GM18517 (cell line): ENCODE results near the gene REG3G.
A peak's percentile ranks its signal among the peaks of the same experiment; 100 is the strongest.

Experiments used
- ATAC-seq: cut with Tn5 transposase; IDR thresholded peaks from one replicate; pipeline ENCODE4 v1.9.1; 2021; ENCODE audit warnings: mild to moderate bottlenecking, moderate library complexity; ENCODE audit not compliant: unreplicated experiment

The REG3G gene

GRCh38 chr2:79025421-79025820 is at the start of gene REG3G:
TSS of gene REG3G (plus strand) at chr2:79025702. CDS start at chr2:79026094, 392 bp downstream.
- no peak for ATAC-seq

DNA sequence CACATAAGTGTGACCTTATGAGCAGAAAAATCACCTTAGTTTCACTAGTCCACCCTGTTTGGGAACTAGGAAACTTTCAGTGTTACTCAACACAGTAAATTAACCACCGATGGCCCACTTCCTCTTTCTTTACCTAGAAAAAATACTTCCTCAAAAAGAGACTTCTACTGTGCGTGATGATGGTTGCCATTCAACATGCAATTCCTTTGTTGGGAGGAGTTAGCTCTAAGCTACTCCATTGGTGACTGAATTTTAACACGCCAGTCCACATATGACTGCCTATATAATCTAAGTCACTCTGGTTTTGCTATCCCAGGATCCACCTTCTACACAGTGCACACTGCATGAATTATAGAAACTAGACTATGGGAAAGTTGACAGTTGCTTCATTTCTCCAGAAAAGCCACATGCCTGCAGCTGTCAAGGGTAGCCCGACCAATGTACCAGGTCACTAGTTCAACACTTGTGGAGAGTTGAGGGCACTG is 47.8 kb upstream of the REG3G start:
- peak; percentile 99 for ATAC-seq

DNA sequence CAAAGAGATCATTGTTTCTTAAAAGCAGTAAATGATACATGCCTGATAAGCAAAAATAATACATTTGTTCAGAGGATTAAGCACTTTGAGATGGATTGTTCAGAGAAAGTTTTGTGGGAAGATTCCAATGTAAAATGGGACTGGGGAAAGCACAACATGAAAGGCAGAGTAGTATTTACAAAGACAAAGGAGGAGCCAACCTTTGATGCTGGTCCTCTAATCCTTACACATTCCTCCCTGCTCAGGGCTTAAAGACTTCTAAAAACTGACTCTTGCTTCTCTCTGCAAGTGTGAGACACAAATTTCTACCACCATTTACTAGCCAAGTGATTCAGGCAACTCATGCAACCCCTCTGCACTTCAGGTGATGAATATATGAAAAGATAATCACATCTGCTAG is 47.2 kb upstream of the REG3G start:
- ATAC-seq, result no peak

GRCh38 chr2:78979380-78980151 is 45.9 kb upstream of the REG3G start:
- ATAC-seq, result peak; percentile 45

GRCh38 chr2:78980152-78980465 is 45.4 kb upstream of the REG3G start:
- ATAC-seq, result no peak

- ATAC-seq, result no peak
Measured at GRCh38 chr2:78980871-78981270, 44.6 kb upstream of the REG3G start.

DNA sequence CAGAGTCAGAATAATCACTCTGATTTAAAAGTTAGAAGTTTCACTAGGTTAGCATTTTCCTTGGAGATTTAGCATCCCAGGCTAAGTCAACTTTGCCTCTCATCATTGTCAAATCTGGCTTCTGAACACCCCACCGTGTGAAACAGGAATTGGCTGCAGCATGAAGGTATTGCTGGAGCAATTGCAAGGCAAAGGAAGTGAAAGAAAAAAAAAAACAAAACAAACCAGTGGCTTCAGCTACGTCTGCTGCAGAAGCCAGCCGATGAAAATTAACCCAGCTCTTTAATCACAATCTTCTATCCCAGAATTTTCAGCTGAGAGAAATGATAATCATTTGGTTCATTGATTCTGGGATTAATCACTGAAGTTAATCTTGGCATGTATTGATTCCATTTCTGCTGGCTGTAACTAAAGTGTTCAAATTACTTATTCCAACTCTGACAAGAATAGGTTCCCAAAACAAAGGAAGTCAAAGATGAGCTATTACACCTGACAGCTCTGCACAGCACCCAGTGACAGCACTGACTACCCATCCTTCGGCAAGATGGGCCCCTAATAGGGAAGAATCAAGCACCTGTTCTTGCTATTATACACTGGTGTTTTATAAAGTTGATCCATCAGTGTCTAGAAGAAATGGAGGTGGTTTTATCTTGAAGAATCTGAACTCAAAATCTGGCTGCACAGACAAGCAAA is 42.7 kb upstream of the REG3G start:
- no peak for ATAC-seq

- no peak for ATAC-seq
Measured at GRCh38 chr2:78984386-78984785, 41.1 kb upstream of the REG3G start.

- no peak for ATAC-seq
Measured at GRCh38 chr2:78985558-78985957, 39.9 kb upstream of the REG3G start.

DNA sequence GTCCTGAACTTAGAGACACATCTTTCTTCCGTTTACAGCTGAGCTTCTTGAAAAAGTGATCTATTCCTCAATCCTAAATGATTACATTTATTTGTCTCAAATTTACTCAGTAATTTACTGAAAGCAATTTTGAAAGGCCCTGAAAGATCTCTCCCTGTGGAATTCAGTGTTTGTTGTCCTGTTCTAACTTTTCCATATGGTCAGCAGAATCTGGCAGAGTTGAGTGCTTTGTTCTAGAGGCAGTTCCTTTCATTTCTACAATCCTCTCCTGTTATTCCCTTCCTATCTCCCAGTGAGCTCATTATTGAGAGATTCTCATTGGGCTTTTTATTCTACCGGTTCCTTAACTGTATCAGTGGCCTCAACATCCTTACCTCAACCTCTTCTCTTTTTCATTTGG is 36.5 kb upstream of the REG3G start:
- ATAC-seq, result no peak

- ATAC-seq, result no peak
Measured at GRCh38 chr2:78992451-78992806, 33.1 kb upstream of the REG3G start.

- no peak for ATAC-seq
Measured at GRCh38 chr2:78992807-78993517, 32.5 kb upstream of the REG3G start.

DNA sequence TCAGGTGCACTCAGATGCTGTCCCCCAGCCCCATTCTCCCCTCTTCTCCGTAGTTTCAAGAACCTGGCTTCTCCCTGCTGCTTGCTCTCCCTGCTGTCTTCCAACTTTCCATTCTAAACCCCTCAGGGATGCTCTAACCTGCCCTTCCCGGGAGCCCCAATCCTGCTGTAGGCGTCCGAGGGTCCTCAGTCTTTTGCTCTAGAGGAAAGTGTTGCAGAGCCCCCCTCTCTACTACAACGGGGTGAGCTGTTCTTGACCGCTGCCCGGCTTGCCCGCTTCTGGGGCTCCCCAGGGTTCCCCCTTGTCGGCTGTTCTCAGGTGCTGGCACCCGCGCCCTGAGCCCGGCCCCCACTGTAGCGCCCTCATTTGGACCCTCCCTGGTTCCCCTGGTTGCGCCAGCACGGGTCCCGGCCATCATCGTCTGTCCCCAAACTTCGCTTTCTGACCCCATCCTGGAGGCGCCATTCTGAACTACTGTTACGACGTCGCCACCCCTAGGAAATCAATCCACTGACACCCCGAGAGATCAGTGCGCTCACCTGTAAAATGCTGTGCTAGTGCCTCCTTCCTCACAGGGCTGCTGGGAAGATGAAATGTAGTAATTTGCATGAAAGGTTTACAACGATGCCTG is 31.9 kb upstream of the REG3G start:
- ATAC-seq, result no peak

DNA sequence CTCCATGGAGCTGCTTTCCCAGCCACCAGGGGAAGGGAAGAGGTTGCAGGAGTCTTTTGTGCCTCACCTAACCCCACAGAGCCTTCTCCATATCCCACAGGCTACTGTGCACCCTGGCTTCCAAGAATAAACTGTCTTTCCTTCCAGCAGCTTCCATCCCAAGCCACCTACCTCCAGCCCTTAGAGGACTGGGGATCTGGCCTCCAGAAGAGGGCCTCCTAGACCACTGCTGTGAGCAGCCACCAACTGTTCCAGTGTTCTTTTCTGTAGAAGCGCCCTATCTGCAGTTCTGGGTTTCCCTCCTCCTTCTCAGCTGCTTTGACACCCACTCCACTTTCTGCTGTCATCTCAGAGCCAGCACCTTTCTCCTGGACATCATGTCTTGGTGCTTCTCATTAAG is 30.7 kb upstream of the REG3G start:
- no peak for ATAC-seq

DNA sequence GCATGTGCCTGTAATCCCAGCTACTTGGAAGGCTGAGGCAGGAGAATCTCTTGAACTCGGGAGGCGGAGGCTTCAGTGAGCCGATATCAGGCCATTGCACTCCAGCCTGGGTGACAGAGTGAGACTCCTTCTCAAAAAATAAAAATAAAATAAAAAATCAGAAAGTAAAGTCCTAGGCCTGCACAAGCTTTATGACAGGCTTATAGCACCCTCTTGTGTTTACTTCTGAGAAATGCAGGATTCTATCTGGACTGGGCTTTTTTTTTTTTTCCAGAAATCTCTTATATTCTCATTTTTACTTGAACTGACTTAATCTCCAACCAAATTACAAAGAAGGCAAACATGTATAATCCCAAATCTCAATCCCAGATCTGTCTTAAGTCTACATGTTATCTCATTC is 26.1 kb upstream of the REG3G start:
- no peak for ATAC-seq

GRCh38 chr2:79000008-79000576 is 25.4 kb upstream of the REG3G start:
- ATAC-seq, result no peak

DNA sequence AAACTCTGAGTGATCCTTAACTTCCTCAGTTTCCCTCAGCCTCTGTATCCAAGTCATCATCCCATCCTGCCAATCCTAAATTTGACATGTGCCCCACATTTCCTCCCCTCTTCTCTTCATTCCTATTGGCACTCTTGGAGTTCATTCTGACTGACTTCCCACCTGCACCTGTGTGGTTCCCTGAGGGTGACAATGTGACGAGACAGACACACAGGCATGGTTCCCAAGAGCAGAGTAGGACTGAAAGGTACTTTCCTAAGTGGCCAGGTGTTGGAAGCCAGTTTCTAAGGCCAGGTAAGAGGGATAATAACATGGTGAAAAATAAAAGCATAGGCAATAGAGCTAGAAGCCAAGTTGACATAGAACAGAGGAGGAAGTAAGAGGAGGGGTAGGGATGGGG is 24.2 kb upstream of the REG3G start:
- ATAC-seq, result no peak

DNA sequence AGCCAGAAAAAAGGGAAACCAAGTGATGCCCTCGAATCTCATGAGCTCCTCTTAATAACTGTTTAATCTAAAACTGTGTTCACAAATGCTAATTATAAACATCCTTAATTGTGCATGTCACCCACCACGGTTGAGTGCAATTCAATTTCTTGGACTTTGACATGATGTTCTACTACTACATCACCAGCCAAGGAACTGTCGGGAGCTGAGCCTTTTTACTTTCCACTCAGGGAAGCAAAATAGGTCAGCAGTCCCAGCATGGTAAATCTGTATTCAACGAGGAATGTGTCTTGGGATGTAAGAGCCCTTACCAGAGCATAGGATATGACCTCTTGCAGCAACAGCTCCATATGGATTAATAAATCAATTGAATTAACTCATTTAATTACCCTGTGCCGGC is 20.8 kb upstream of the REG3G start:
- ATAC-seq, result no peak

DNA sequence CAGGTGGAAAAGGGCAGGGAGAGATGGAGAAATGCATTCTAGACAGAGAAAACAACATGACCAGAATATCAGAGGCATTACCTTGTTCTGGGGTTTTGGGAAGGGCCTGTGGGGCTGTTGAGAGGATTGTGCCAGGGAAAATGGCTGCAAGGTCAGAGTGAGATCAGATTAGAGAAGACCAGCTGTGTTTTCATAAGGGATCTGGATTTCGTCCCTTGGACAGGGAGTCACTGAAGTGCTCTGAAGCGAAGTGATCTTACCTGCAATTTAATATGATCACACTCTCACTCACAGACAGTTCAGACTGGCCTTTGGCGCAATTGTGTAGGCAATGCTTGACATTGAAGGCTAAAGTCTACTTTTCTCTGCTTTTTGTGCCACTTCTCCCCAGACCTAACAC is 20.3 kb upstream of the REG3G start:
- no peak for ATAC-seq

- no peak for ATAC-seq
Measured at GRCh38 chr2:79009388-79009787, 16.1 kb upstream of the REG3G start.

- no peak for ATAC-seq
Measured at GRCh38 chr2:79011496-79011895, 14.0 kb upstream of the REG3G start.
